B cell (primary cell): ENCODE data around the gene MORN4.

Experiments used
- CTCF ChIP-seq: fragments of 200-600 bp; IDR thresholded peaks from one replicate; pipeline ENCODE4 v1.8.0; 2022; ENCODE audit warnings: antibody characterized with exemption, mild to moderate bottlenecking
- EZH2 ChIP-seq: IDR thresholded peaks from 2 replicates; pipeline ENCODE4 v1.6.1; 2012; ENCODE audit warnings: borderline replicate concordance, low read depth, mild to moderate bottlenecking, moderate library complexity, low read length; ENCODE audit not compliant: insufficient read depth, poor library complexity, severe bottlenecking

- TF ChIP-seq CTCF, result no peak
- TF ChIP-seq EZH2, result no peak
These were observed 34.7 kb downstream of the MORN4 start for GRCh38 chr10:97598407-97599271.
